BJ (cell line): ENCODE measurements around the gene ASPHD1. TPM values are rescaled to one million over a fixed set of nuclear protein-coding genes. Genes with fewer than 3 reads are reported as not detected.
"Not testable (repeated sequence)": the region's sequence is repeated elsewhere in the genome, so short reads cannot be mapped to it uniquely, and the experiment has no call there.

Experiments used
- CTCF ChIA-PET: fragments of 350-600 bp; formaldehyde crosslinking; extraction: SDS; loops from one replicate; lab custom pipeline; 2021; ENCODE audit warnings: antibody characterized with exemption, inconsistent platforms; lab: Yijun Ruan, JAX
- POLR2A ChIA-PET: fragments of 300-600 bp; sonication (Branson Sonifier 250); formaldehyde crosslinking; extraction: SDS; loops from one replicate; lab custom pipeline; 2021; ENCODE audit warnings: antibody characterized with exemption; lab: Charles Lee
- DNase-seq: peaks from one replicate; pipeline ENCODE4 v3.0.0-alpha.2; 2011; ENCODE audit warnings: low read depth
- H3K27me3 ChIP-seq: 2 replicates; pipeline ENCODE4 v1.6.0; 2011; ENCODE audit warnings: low read length; ENCODE audit not compliant: control insufficient read depth, insufficient read depth
- H3K36me3 ChIP-seq: 2 replicates; pipeline ENCODE4 v1.5.1; 2011; ENCODE audit warnings: low read length; ENCODE audit not compliant: control insufficient read depth, insufficient read depth
- H3K4me3 ChIP-seq: 2 replicates; pipeline ENCODE4 v1.5.1; 2011; ENCODE audit warnings: low read depth, mild to moderate bottlenecking, control low read depth, low read length
- polyA plus RNA-seq: library from polyadenylated mRNA; depleted of rRNA; stranded (reverse); fragments of >200 nt; gene quantifications from 2 replicates; pipeline ENCODE4 v1.2.3, GENCODE V29; 2011
- TF ChIP-seq, protein P1 (sequence below): IDR thresholded peaks from 2 replicates; pipeline ENCODE4 v1.5.1; 2011; ENCODE audit warnings: low read depth, mild to moderate bottlenecking, control low read depth, inconsistent platforms, low read length, moderate library complexity; ENCODE audit not compliant: insufficient read depth

The ASPHD1 gene
- polyA plus RNA-seq, 1 experiment, result 6.9 TPM

DNA sequence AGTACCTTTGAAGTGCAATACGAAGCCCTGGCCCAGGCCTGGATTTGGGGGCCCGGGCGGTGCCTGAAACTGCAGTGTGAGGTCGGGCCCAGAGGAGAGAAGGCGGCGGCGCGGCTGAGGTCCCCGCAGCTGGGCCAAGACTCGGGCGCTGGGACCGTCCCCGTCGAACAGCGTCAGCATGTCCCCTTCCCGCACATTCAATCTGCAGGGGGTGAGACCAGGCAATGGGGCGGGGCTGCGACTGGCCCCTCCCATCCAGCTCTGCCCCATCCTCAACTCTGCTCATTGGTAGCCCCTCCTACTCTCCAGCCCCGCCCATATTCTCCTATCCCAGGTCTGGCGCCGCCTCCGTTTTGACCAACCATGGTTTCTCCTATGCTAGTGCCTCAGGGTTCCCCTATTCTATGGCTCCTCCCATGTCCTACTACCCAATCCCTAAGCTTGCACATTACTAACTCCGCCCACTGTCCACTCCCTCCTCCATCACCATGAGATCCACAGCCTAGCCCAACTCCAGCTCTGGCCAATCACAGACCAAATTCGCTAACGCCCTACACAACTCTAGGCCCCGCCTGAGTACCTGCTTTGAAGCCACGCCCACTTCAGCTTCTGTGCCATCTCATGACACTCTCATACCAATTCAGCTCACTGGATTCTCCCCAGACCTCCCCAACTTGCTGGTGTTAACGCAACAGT is 22.9 kb upstream of the ASPHD1 start:
- CTCF ChIA-PET, result interaction anchor here (1.7 to 2.5 kb wide), 2 partner anchors 13 to 29 kb away, joined by 4 to 10 read pairs; no protein-coding TSS in a partner anchor
- Histone ChIP-seq H3K4me3 (no peak overlapping the region), H3K36me3 (no peaks in the 10 kb centered on the region), H3K27me3 (peaks cover 4% of the 10 kb centered on the region; the same call in 1 of the 2 replicates)
- DNase-seq, result no peak
- POLR2A ChIA-PET, result no interaction called here
- TF ChIP-seq, protein P1, sequence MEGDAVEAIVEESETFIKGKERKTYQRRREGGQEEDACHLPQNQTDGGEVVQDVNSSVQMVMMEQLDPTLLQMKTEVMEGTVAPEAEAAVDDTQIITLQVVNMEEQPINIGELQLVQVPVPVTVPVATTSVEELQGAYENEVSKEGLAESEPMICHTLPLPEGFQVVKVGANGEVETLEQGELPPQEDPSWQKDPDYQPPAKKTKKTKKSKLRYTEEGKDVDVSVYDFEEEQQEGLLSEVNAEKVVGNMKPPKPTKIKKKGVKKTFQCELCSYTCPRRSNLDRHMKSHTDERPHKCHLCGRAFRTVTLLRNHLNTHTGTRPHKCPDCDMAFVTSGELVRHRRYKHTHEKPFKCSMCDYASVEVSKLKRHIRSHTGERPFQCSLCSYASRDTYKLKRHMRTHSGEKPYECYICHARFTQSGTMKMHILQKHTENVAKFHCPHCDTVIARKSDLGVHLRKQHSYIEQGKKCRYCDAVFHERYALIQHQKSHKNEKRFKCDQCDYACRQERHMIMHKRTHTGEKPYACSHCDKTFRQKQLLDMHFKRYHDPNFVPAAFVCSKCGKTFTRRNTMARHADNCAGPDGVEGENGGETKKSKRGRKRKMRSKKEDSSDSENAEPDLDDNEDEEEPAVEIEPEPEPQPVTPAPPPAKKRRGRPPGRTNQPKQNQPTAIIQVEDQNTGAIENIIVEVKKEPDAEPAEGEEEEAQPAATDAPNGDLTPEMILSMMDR, result no peak

DNA sequence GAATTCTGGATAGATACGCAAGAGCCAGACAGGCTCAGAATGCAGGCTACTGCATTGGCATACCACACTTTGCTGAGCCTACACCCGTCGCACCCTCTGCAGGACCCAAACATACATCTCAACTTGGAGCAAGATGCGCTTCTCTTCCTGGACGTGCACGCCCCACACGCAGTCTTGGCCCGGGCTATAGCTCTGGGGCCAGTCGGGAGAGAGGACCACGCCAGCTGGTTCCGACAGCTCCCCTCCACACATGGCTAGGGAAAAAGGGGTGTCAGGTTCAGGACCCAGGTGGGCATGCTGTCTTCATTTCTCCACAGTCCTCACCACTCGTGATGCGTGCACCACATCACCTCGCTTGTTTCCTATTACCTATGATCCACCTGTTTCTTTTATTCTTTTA is 22.1 kb upstream of the ASPHD1 start:
- ChIA-PET CTCF (no interaction called here), POLR2A (no interaction called here)
- Histone ChIP-seq H3K36me3 (no peaks in the 10 kb centered on the region), H3K27me3 (peaks cover 4% of the 10 kb centered on the region; the same call in 1 of the 2 replicates), H3K4me3 (no peak overlapping the region)
- TF ChIP-seq, protein P1, result no peak
- DNase-seq, result no peak

DNA sequence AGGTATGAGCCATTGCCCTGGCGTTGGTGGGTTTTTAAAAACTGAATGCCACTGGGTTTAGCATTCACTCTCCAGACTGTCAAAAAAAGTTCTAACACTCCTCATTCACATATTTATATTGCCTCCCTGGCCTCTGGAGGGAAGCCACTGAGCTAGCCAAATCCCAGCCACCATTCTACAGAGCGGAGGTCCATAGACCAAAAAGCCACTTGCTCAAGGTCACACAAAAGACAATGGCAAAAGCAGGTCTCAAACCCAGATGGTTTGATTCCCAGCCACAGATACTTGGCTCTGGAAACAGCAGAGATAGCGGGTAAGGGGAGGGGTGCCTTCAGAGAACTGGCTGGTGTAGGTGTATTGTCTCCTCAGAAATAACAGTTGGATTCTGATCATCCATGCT is 19.2 kb upstream of the ASPHD1 start:
- DNase-seq, result no peak
- POLR2A ChIA-PET, result no interaction called here
- Histone ChIP-seq H3K27me3 (peaks cover 3% of the 10 kb centered on the region; the same call in 1 of the 2 replicates), H3K4me3 (no peak overlapping the region), H3K36me3 (no peaks in the 10 kb centered on the region)
- TF ChIP-seq, protein P1, result no peak
- CTCF ChIA-PET, result no interaction called here

DNA sequence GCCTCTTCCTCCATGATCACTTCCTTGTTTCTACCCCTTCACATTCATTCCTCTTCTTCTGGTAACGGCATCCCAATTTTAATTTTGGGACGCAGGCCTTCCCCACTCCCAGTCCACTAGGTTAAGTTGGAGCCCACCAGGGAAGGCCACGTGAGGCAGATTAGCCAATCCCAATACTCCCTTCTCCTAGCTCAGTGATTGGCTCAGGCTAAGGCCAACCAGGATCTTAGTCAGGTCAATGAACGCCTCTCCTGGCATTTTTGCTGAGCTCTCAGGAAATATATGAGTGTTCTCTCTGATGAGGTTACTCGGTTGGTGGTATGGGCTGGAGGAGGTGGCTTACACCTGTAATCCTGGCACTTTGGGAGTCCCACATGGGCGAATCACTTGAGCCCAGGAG is 16.3 kb upstream of the ASPHD1 start:
- Histone ChIP-seq H3K4me3 (no peak overlapping the region), H3K36me3 (no peaks in the 10 kb centered on the region), H3K27me3 (no peaks in the 10 kb centered on the region)
- POLR2A ChIA-PET, result no interaction called here
- DNase-seq, result no peak
- CTCF ChIA-PET, result interaction anchor here (1.4 kb wide), 1 partner anchor 35 kb away, joined by 5 read pairs; no protein-coding TSS in a partner anchor
- TF ChIP-seq, protein P1, result no peak

DNA sequence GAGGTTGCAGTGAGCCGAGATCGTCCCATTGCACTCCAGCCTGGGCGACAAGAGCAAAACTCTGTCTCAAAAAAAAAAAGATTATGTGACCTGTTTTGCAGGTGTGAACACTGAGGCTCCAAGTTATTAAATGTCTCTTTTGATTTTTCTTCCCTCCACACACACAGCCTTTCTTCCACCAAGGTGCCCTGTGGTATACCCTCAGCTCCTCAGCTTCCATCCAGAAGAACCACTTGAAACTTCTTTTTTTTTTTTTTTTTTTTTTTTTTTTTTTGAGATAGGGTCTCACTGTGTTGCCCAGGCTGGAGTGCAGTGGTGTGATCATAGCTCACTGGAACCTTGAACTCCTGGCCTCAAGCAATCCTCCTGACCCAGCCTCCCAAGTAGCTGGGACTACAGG is 10.9 kb upstream of the ASPHD1 start:
- DNase-seq, H3K36me3 ChIP-seq, H3K27me3 ChIP-seq, CTCF ChIA-PET, H3K4me3 ChIP-seq: not testable (repeated sequence)
- POLR2A ChIA-PET, result interaction anchor here (0.6 kb wide), 1 partner anchor 21 kb away, joined by 6 read pairs; no protein-coding TSS in a partner anchor
